Umbilical cord (tissue), 2 donors: Measurements from ENCODE around the gene FNBP1. TPM values are rescaled to one million over a fixed set of nuclear protein-coding genes. Genes with fewer than 3 reads are reported as not detected.
A peak's percentile ranks its signal among the peaks of the same experiment; 100 is the strongest.
"Not testable (repeated sequence)": the region's sequence is repeated elsewhere in the genome, so short reads cannot be mapped to it uniquely, and the experiment has no call there.

Experiments
- DNase-seq: peaks from one replicate; pipeline ENCODE4 v3.0.0-alpha.2; 2015; ENCODE audit warnings: low spot score
- total RNA-seq: library from RNA; depleted of rRNA; stranded (reverse); fragments of >200 nt; gene quantifications from one replicate; pipeline ENCODE4 v1.2.3, GENCODE V29; 2014; ENCODE audit warnings: low replicate concordance; ENCODE audit not compliant: insufficient read depth

FNBP1 gene
- total RNA-seq, 1 donor from 2014 or later = 88.1 TPM

DNA sequence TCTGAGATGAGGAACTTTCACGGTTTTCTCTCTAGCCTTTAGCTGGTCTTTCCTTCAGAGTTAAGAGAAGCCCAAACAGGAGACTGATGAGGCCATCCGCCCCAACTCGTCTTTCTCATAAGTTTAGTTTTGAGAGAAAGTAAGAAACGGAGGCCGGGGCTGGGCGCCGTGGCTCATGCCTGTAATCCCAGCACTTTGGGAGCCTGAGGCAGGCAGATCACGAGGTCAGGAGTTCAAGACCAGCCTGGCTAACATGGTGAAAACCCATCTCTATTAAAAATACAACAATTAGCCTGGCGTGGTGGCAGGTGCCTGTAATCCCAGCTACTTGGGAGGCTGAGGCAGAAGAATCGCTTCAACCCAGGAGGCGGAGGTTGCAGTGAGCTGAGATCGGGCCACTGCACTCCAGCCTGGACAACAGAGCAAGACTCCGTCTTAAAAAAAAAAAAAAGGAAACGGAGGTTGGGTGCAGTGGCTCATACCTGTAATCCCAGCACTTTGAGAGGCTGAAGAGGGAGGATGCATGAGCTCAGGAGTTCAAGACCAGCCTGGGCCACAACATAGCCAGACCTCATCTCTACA, 152.2 kb downstream of the FNBP1 start:
- DNase-seq = not testable (repeated sequence)

DNA sequence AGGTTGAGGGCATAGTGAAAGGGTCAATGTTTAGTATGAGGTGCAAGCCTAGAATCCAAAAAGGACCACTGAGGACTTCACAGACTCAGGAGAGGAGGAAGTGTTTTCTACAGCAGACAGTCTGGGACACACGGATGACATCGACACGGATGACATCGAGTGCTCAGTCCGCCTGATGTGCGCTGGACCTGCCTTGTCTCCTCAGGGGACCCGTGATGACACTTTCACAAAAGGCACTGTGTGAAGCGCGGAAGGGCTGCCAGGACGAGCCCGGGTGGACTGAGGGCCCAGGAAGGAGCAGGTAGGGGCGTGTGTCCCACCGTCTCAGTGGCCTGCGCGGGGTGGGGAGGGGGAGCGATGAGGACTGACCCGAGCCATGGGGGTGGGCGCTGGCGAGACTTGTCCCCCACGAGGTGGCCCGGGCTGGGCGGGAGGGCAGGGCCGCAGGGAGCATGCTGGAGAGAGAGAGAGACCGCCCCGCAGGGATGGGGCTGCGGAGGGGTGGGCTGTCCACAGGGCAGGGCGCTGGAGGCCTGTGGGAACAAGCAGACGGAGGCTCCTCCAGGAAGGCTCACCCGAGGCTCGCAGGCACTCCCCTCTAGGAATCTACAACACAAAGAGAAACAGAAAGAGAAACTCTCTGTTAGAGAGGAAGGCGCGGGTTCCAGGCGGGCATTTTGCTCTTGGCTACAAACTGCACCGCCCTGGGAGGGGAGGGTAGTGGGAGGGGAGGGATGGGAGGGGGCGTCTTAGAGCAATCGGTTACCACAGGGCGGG, 152.9 kb downstream of the FNBP1 start:
- no peak for DNase-seq

DNA sequence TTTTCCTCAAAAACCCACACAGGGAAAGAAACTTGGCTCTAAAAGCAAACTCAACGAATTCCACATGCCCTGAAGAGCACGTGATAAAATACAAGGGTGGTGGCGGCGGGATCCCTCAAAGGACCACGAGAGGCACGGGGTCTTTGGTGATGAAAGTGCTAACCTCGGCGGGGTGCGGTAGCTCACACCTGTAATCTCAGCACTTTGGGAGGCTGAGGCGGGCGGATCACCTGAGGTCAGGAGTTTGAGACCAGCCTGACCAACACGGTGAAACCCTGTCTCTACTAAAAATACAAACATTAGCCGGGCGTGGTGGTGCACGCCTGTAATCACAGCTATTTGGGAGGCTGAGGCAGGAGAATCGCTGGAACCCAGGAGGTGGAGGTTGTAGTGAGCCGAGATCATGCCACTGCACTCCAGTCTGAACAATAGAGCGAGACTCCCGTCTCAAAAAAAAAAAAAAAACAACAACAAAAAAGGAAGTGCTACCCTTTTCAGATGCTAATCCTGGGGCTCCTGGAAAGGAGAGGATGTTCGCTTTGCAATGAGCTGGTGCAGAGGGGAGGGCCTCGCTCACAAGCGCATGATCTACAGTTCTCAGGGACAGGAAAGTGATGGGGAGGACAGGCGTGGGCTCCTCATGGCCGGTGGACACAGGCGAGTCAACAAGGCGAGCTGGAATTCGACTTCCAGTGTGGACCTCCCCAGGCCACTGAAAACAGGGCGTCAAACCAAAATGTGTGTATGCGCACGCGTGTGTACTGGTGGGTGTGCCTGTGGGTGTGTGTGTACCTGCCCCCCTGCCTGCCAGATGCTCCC, 153.7 kb downstream of the FNBP1 start:
- DNase-seq = no peak

DNA sequence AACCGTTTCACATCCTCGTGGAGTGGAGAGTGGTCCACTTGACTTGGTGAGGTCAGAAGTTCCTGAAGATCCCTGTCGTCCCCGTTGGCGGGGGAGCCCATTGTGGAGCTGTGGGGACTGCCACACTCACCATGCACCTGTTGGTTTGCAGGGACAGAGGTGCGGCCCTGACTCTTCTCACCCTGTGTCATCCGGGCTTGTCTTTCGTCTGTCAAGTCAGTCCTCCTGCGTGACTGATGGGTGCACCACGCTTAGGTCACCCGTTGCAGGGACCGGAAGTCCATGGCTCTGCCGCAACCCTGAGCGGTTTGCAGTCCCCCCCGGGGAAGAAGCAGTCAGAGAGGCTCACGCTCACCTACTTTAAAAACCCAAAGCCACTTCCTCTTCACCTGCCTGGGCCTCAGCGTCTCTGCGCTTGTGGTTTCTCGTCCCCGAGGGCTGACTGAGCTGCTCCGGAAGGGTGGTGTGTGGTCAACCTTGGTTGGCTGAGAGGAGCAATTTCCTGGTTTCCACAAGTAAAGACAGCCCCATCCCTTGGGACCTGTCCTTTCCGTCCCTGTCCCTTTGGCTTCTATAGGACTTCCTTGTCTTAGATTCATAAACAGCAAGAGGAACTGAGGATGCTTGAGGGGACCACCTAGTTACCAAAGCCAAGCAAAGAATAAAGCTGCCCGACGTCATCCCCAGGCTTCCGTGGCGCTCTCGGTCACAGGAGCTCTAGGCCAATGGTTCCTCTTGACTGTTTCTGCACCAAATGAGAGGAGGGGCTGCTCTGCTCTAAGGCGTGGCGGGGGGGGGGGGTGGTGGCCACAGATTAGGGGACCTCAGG, 154.5 kb downstream of the FNBP1 start:
- DNase-seq = no peak

- DNase-seq = no peak
Observed at GRCh38 chr9:129887334-129888292, 155.4 kb downstream of the FNBP1 start.

GRCh38 chr9:129886226-129887174, 156.5 kb downstream of the FNBP1 start:
- no peak for DNase-seq

- peak; percentile 92 for DNase-seq
Observed at GRCh38 chr9:129885670-129886106, 157.3 kb downstream of the FNBP1 start.

DNA sequence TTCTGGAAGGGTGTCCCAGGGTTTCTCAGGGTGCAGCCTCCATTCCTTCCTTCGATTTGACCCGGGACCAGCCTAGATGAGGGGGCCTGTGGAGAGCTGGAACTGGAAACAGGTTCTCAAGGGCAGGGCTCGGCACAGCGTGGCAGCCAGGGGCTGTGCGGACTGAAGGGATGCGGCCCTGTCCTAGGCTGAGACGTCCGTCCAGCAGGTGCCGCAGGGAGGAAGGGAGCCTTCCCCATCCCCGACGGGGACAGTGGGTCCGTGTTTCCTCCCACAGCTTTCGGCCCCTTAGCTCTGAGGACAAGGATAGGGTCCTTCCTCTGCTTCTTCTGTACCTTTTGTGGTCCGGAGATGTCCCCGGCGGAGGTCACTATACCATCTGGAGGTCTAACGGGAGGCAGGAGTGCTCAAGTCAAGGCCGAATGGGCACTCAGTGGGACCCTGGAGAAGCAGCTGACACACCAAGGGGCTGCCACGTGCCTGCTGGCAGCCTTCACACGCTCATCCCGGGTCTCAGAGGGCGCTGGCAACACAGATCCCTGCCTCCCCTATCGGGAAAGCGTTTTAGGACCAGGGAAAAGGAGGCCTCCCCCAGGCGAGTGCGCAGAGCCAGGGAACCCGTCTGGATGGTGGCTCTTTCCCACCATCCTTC, 157.8 kb downstream of the FNBP1 start:
- DNase-seq = no peak

GRCh38 chr9:129884220-129885017, 158.6 kb downstream of the FNBP1 start:
- peak; percentile 89 for DNase-seq

DNA sequence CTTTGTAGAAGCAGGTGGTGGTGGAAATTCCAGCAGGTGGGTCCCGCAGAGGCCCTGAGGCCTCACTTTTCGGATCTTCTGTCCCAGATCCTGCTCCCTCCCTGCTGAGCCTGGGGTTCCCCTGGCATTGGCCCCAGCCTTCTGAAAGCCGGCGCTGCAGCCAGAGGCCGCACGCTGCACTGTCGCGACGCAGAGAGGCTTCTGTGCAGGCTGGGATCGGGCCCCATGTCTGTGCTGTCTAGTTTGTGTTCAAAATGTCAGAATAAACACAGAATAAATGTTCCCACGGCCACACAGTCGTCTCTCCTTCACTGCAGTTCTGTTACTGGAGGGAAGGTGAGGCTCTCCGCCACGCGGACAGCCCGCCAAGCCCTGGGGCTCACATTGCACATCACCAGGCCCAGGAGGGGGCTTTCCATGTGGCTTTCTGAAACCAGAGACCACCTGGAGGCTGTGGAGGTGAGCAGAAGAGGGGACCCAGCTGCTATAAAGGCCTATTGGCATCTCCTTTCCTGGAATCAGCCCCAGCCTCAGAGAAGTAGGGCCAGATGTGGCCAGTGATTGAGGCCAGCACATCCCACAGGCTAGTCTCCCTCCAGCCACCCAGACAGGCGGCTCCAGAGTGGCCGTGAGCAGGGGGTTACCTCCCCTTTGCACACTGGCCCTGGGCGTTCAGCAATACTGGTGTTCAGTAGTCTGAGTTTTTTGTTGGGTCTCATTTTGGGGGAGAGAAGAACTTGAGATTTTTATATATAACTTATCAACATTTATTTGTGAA, 161.3 kb downstream of the FNBP1 start:
- no peak for DNase-seq

- no peak for DNase-seq
Observed at GRCh38 chr9:129880654-129881546, 162.1 kb downstream of the FNBP1 start.

DNA sequence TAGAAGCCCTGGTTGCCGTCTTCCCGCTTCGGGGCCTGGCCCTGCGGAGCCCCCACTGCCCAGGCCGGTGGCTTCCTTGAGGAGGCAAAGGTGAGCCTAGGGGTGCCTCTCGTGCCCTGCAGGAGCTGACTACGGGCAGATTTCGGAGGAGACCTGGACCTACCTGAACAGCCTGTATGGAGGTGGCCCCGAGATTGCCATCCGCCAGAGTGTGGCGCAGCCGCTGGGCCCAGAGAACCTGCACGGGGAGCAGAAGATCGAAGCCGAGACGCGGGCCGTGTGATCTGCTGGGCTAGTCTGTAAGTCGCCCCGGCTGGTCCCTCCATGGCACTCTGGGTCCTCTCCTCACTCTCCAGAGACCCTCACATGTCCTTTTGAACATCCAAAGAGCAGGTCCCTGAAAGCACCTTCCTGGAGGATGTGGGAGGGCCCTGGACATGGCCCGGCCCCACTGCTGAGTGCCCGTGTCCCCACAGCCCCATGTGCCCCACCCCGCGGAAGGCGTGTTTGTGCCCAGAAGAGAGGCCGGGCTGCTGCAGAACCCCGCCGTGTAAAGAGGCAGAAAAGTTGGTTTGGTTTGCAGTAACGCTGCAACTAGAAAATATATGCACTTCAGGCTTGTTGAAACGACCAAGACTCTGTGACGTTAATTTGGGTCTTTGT, 162.9 kb downstream of the FNBP1 start:
- DNase-seq = no peak

GRCh38 chr9:129879103-129879699, 163.8 kb downstream of the FNBP1 start:
- DNase-seq = no peak

GRCh38 chr9:129878291-129878690, 164.7 kb downstream of the FNBP1 start:
- DNase-seq = no peak

DNA sequence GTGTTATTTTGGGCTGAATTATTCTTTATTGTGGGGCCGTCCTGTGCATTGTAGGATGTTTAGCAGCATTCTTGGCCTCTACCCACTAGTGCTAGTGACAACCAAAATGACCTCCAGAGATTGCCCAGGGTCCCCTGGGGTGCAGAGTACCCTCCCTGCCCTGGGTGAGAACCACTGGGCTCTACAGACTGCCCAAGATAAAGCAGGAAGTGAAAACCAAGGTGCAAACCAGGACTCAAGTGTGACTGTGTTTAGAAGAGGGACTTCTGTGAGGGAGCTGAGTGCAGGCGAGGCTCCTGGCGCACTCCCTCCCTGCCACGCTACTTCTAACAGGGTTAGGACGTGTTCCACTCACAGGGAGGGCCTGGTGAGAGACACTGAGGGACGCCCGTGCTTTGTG, 166.2 kb downstream of the FNBP1 start:
- DNase-seq = no peak
